ENCODE data around the gene ARHGEF16. TPM values are rescaled to one million over a fixed set of nuclear protein-coding genes. Genes with fewer than 3 reads are reported as not detected.

Gene ARHGEF16
- total and polyA plus RNA-seq, 10 donors: 0.23 to 1.6 (median 0.84) TPM

- H3K27me3 ChIP-seq (replicated peaks in 1 of 7): peaks cover 0 to 56% (median 0%) of the 10 kb centered on the region in 7 donors
- no peak overlapping the region for H3K4me3 ChIP-seq
- H3K36me3 ChIP-seq: no peaks in the 10 kb centered on the region
- H3K27ac ChIP-seq: no peak overlapping the region
- no peaks in the 10 kb centered on the region for H3K4me1 ChIP-seq
- TF ChIP-seq CTCF (IDR thresholded peaks at IDR 0.05 in 8 of 11, conservative IDR thresholded peaks at IDR 0.05 in 3 of 11) (no peak), POLR2AphosphoS5 (IDR thresholded peaks at IDR 0.05) (no peak), POLR2A (IDR thresholded peaks at IDR 0.05) (no peak)
- no peak for DNase-seq
- intact Hi-C loops (cut with DNase I; ENCODE audit: low total_unique reads): no loop called here
- no peaks in the 10 kb centered on the region for H3K9me3 ChIP-seq
- 68 to 82% (median 78%) methylated on average over 22 to 27 of the region's 27 CpGs for WGBS, 5 donors
Measured at GRCh38 chr1:3439346-3440299, 14.8 kb upstream of the ARHGEF16 start.

GRCh38 chr1:3440300-3440681, 14.2 kb upstream of the ARHGEF16 start:
- WGBS, 5 donors: 53 to 69% (median 62%) methylated on average over 10 of the region's 10 CpGs
- no peak for TF ChIP-seq POLR2A (IDR thresholded peaks at IDR 0.05)
- no peak for TF ChIP-seq CTCF (IDR thresholded peaks at IDR 0.05 in 8 of 11, conservative IDR thresholded peaks at IDR 0.05 in 3 of 11)
- no peak for TF ChIP-seq POLR2AphosphoS5 (IDR thresholded peaks at IDR 0.05)
- no peaks in the 10 kb centered on the region for H3K36me3 ChIP-seq
- peaks cover 0 to 61% (median 0%) of the 10 kb centered on the region in 7 donors for H3K27me3 ChIP-seq (replicated peaks in 1 of 7)
- DNase-seq: no peak
- no peak overlapping the region for H3K27ac ChIP-seq
- H3K4me1 ChIP-seq: no peaks in the 10 kb centered on the region
- peaks cover 0 to 4% (median 2%) of the 10 kb centered on the region in 8 donors for H3K9me3 ChIP-seq
- no peak overlapping the region for H3K4me3 ChIP-seq
- intact Hi-C loops (cut with DNase I; ENCODE audit: low total_unique reads): no loop called here

- Histone ChIP-seq H3K27me3 (replicated peaks in 1 of 7) (peaks cover 0 to 61% (median 0%) of the 10 kb centered on the region in 7 donors), H3K4me3 (no peak overlapping the region), H3K36me3 (no peaks in the 10 kb centered on the region), H3K9me3 (peaks cover 0 to 10% (median 8%) of the 10 kb centered on the region in 8 donors), H3K27ac (no peak overlapping the region), H3K4me1 (no peaks in the 10 kb centered on the region)
- DNase-seq: no peak
- WGBS, 5 donors: 61 to 85% (median 75%) methylated on average over 20 of the region's 20 CpGs
- intact Hi-C loops (cut with DNase I; ENCODE audit: low total_unique reads): no loop called here
- TF ChIP-seq CTCF (IDR thresholded peaks at IDR 0.05 in 8 of 11, conservative IDR thresholded peaks at IDR 0.05 in 3 of 11): no peak
- no peak for TF ChIP-seq POLR2AphosphoS5 (IDR thresholded peaks at IDR 0.05)
- TF ChIP-seq POLR2A (IDR thresholded peaks at IDR 0.05): no peak
Measured at GRCh38 chr1:3440711-3441409, 13.6 kb upstream of the ARHGEF16 start.

- H3K27ac ChIP-seq: no peak overlapping the region
- TF ChIP-seq POLR2A (IDR thresholded peaks at IDR 0.05): no peak
- TF ChIP-seq CTCF (IDR thresholded peaks at IDR 0.05 in 8 of 11, conservative IDR thresholded peaks at IDR 0.05 in 3 of 11): no peak
- no peak for TF ChIP-seq POLR2AphosphoS5 (IDR thresholded peaks at IDR 0.05)
- no peak overlapping the region for H3K4me3 ChIP-seq
- H3K36me3 ChIP-seq: no peaks in the 10 kb centered on the region
- intact Hi-C loops (cut with DNase I; ENCODE audit: low total_unique reads): no loop called here
- 69 to 84% (median 75%) methylated on average over 8 of the region's 8 CpGs for WGBS, 5 donors
- no peaks in the 10 kb centered on the region for H3K4me1 ChIP-seq
- H3K27me3 ChIP-seq (replicated peaks in 1 of 7): peaks cover 0 to 61% (median 0%) of the 10 kb centered on the region in 7 donors
- H3K9me3 ChIP-seq: peaks cover 0 to 15% (median 14%) of the 10 kb centered on the region in 8 donors
- DNase-seq: no peak
Measured at GRCh38 chr1:3441410-3441847, 13.0 kb upstream of the ARHGEF16 start.

All from spleen (tissue), 11 donors.